HEK293T (cell line): ENCODE results near the gene ADAD2.

Experiments used
- ELF4 ChIP-seq: fragments of 450-650 bp; IDR thresholded peaks from 2 replicates; pipeline ENCODE4 v1.6.1; 2017; ENCODE audit warnings: antibody characterized with exemption
- FOXM1 ChIP-seq: fragments of 450-650 bp; IDR thresholded peaks from 2 replicates; pipeline ENCODE4 v1.6.1; 2017; ENCODE audit warnings: mild to moderate bottlenecking, borderline replicate concordance
- SP1 ChIP-seq: fragments of 450-650 bp; IDR thresholded peaks from 2 replicates; pipeline ENCODE4 v1.6.1; 2017
- SUZ12 ChIP-seq: fragments of 450-650 bp; IDR thresholded peaks from 2 replicates; pipeline ENCODE4 v1.6.1; 2016; ENCODE audit warnings: mild to moderate bottlenecking
- ZNF384 ChIP-seq: fragments of 450-650 bp; IDR thresholded peaks from 2 replicates; pipeline ENCODE4 v1.6.1; 2016

DNA sequence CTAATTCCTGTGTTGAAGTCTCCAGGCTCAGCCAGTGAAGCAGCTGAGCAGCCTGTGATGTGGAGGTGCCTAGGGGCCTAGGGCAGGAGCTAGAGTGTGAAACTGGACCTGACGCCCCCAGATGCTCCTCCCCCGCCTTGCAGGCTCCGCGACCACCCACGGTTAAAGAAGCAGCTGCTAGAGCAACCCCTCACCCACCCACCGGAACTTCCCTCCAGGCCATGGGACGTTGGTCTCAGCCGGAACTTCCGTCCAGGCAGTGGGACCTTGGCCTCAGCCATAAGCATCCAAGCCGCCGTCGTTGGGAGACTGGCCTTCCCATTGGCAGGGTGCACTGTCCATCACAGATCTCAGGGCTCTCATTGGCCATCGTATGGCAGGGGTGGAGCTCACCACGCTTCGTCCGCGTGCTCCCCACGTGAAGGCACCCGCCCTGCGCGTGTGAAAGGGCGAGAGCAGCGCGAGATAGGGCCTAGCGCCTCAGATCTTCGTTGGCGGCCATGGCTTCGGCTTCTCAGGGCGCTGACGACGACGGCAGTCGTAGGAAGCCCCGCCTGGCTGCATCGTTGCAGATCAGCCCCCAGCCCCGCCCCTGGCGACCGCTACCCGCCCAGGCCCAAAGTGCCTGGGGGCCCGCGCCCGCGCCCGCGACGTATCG is at the start of gene ADAD2:
- TF ChIP-seq ZNF384 (no peak), SUZ12 (no peak), ELF4 (no peak), SP1 (no peak), FOXM1 (no peak)
